Measurements from ENCODE around the gene USE1. TPM values are rescaled to one million over a fixed set of nuclear protein-coding genes. Genes with fewer than 3 reads are reported as not detected.

USE1 gene
- total and polyA plus RNA-seq, 2 donors (not counting 1 experiment from before 2014, with no cell fraction given): 23.8 to 27.1 TPM

GRCh38 chr19:17259934-17260333 lies 44.8 kb downstream of the USE1 start:
- H3K27me3 ChIP-seq (ENCODE audit: control insufficient read depth, insufficient read depth, low read length): no peaks in the 10 kb centered on the region
- no peaks in the 10 kb centered on the region for H3K79me2 ChIP-seq (ENCODE audit: control insufficient read depth, insufficient read depth, low read length)
- TF ChIP-seq EZH2 (IDR thresholded peaks at IDR 0.05; ENCODE audit: low read length, missing control alignments): no peak
- TF ChIP-seq, protein P1, sequence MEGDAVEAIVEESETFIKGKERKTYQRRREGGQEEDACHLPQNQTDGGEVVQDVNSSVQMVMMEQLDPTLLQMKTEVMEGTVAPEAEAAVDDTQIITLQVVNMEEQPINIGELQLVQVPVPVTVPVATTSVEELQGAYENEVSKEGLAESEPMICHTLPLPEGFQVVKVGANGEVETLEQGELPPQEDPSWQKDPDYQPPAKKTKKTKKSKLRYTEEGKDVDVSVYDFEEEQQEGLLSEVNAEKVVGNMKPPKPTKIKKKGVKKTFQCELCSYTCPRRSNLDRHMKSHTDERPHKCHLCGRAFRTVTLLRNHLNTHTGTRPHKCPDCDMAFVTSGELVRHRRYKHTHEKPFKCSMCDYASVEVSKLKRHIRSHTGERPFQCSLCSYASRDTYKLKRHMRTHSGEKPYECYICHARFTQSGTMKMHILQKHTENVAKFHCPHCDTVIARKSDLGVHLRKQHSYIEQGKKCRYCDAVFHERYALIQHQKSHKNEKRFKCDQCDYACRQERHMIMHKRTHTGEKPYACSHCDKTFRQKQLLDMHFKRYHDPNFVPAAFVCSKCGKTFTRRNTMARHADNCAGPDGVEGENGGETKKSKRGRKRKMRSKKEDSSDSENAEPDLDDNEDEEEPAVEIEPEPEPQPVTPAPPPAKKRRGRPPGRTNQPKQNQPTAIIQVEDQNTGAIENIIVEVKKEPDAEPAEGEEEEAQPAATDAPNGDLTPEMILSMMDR (conservative IDR thresholded peaks at IDR 0.05 in 1 of 2, IDR thresholded peaks at IDR 0.05 in 1 of 2; ENCODE audit: low read depth in 1 of 2, low read length in 2 of 2): no peak

DNA sequence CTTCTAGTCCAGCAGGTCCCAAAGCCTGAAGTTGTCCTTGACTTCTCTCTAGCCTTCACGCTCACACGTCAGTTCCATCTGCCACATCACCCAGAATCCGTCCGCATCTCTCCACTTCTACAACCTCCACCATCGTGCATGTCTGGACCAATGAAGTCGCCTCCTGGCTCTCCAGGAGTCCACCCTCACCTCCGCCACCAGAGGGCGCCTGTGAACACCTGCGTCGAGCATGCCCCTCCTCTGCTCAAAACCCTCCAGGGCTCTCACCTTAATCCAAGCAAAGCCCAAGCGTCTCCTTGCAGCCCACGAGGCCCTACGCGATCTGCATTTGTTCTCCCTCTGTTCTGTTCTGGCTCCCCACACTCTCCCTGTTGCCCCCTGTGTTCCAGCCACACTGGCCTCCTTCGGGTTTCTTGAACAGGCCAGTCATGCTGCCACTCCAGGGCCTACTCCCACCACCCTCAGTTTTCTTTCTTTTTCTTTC lies 45.7 kb downstream of the USE1 start:
- no peaks in the 10 kb centered on the region for H3K79me2 ChIP-seq (ENCODE audit: control insufficient read depth, insufficient read depth, low read length)
- no peaks in the 10 kb centered on the region for H3K4me1 ChIP-seq (ENCODE audit: control insufficient read depth, extremely low read depth, insufficient read depth, low read length)
- no peaks in the 10 kb centered on the region for H4K20me1 ChIP-seq (ENCODE audit: control insufficient read depth, extremely low read depth, insufficient read depth, low read length)
- no peak overlapping the region for H3K27ac ChIP-seq (ENCODE audit: insufficient read depth, low read length)
- no peaks in the 10 kb centered on the region for H3K9me3 ChIP-seq (ENCODE audit: control insufficient read depth, insufficient read depth, low read depth, low read length)
- H3K27me3 ChIP-seq (ENCODE audit: control insufficient read depth, insufficient read depth, low read length): no peaks in the 10 kb centered on the region
- TF ChIP-seq EZH2 (IDR thresholded peaks at IDR 0.05; ENCODE audit: low read length, missing control alignments): no peak
- TF ChIP-seq, protein P1 (conservative IDR thresholded peaks at IDR 0.05 in 1 of 2, IDR thresholded peaks at IDR 0.05 in 1 of 2; ENCODE audit: low read depth in 1 of 2, low read length in 2 of 2): peak; percentile 78 to 94
- H3K36me3 ChIP-seq (ENCODE audit: control insufficient read depth, insufficient read depth, low read length): no peaks in the 10 kb centered on the region
- DNase-seq (ENCODE audit: low read depth in 2 of 2): peak; percentile 50 to 70
- no peak overlapping the region for H3K9ac ChIP-seq (ENCODE audit: insufficient read depth, low read length)
- H3K4me3 ChIP-seq (replicated peaks in 1 of 4; ENCODE audit: control extremely low read depth in 1 of 4, insufficient read depth in 1 of 4, low read depth in 3 of 4, low read length in 4 of 4): no peak overlapping the region
- H2AFZ ChIP-seq (ENCODE audit: low read length): no peak overlapping the region
- H3K4me2 ChIP-seq (ENCODE audit: extremely low read depth, insufficient read depth, low read length): no peak overlapping the region

More at GRCh38 chr19:17259934-17260333, 44.8 kb downstream of the USE1 start:
- no peak overlapping the region for H3K4me2 ChIP-seq (ENCODE audit: extremely low read depth, insufficient read depth, low read length)
- no peaks in the 10 kb centered on the region for H3K4me1 ChIP-seq (ENCODE audit: control insufficient read depth, extremely low read depth, insufficient read depth, low read length)
- no peaks in the 10 kb centered on the region for H3K36me3 ChIP-seq (ENCODE audit: control insufficient read depth, insufficient read depth, low read length)
- H3K4me3 ChIP-seq (replicated peaks in 1 of 4; ENCODE audit: control extremely low read depth in 1 of 4, insufficient read depth in 1 of 4, low read depth in 3 of 4, low read length in 4 of 4): no peak overlapping the region
- no peak overlapping the region for H2AFZ ChIP-seq (ENCODE audit: low read length)
- no peaks in the 10 kb centered on the region for H3K9me3 ChIP-seq (ENCODE audit: control insufficient read depth, insufficient read depth, low read depth, low read length)
- no peak overlapping the region for H3K27ac ChIP-seq (ENCODE audit: insufficient read depth, low read length)
- no peak for DNase-seq (ENCODE audit: low read depth in 2 of 2)
- H3K9ac ChIP-seq (ENCODE audit: insufficient read depth, low read length): no peak overlapping the region
- no peaks in the 10 kb centered on the region for H4K20me1 ChIP-seq (ENCODE audit: control insufficient read depth, extremely low read depth, insufficient read depth, low read length)

- Histone ChIP-seq H3K27me3 (ENCODE audit: control insufficient read depth, insufficient read depth, low read length) (no peaks in the 10 kb centered on the region), H3K9me3 (ENCODE audit: control insufficient read depth, insufficient read depth, low read depth, low read length) (no peaks in the 10 kb centered on the region), H3K27ac (ENCODE audit: insufficient read depth, low read length) (no peak overlapping the region), H3K9ac (ENCODE audit: insufficient read depth, low read length) (no peak overlapping the region), H3K4me3 (replicated peaks in 1 of 4; ENCODE audit: control extremely low read depth in 1 of 4, insufficient read depth in 1 of 4, low read depth in 3 of 4, low read length in 4 of 4) (no peak overlapping the region), H3K36me3 (ENCODE audit: control insufficient read depth, insufficient read depth, low read length) (no peaks in the 10 kb centered on the region), H2AFZ (ENCODE audit: low read length) (no peak overlapping the region), H3K4me2 (ENCODE audit: extremely low read depth, insufficient read depth, low read length) (no peak overlapping the region), H3K79me2 (ENCODE audit: control insufficient read depth, insufficient read depth, low read length) (no peaks in the 10 kb centered on the region), H4K20me1 (ENCODE audit: control insufficient read depth, extremely low read depth, insufficient read depth, low read length) (no peaks in the 10 kb centered on the region), H3K4me1 (ENCODE audit: control insufficient read depth, extremely low read depth, insufficient read depth, low read length) (no peaks in the 10 kb centered on the region)
- no peak for TF ChIP-seq EZH2 (IDR thresholded peaks at IDR 0.05; ENCODE audit: low read length, missing control alignments)
- TF ChIP-seq, protein P1 (conservative IDR thresholded peaks at IDR 0.05 in 1 of 2, IDR thresholded peaks at IDR 0.05 in 1 of 2; ENCODE audit: low read depth in 1 of 2, low read length in 2 of 2): no peak
- DNase-seq (ENCODE audit: low read depth in 2 of 2): no peak
Measured at GRCh38 chr19:17262557-17262956, 47.4 kb downstream of the USE1 start.

Measured in fibroblast of lung (primary cell).